Measurements from ENCODE around the gene PRKG2. TPM values are rescaled to one million over a fixed set of nuclear protein-coding genes. Genes with fewer than 3 reads are reported as not detected.

PRKG2 gene
- polyA plus RNA-seq, 3 donors, result 1.7 to 2.5 (median 1.9) TPM

DNA sequence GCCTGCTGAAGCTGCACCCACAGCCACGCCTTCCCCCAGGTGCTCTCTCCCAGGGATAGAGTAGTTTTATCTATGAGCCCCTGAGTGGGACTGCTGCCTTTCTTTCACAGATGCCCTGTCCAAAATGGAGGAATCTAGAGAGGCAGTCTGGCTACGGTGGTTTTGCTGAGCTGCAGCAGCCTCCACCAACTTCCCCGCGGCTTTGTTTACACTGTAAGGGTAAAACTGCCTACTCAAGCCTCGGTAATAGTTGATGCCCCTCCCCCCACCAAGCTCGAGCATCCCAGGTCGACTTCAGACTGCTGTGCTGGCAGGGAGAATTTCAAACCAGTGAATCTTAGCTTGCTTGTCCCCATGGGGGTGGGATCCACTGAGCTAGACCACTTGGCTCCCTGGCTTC is 84.5 kb downstream of the PRKG2 start:
- DNase-seq (ENCODE audit: extremely low read depth in 1 of 11, low read depth in 9 of 11, low spot score in 4 of 11), result no peak

DNA sequence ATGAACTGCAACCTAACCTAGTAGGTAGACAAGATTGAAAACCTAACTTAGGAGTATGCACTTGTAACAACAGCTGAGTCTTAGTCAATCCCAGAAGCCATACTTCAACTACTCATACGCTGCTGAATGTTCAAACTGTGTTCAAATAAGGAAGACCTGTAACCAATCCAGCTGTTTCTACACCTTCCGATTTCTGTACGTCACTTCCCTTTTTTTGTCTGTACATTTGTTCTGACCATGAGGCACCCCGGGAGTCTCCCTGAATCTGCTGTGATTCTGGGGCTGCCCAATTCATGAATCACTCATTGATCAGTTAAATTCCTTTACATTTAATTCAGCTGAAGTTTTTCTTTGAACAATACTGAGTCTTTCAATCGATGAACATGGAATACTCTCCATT is 95.0 kb downstream of the PRKG2 start:
- DNase-seq (ENCODE audit: extremely low read depth in 1 of 11, low read depth in 9 of 11, low spot score in 4 of 11), result no peak

DNA sequence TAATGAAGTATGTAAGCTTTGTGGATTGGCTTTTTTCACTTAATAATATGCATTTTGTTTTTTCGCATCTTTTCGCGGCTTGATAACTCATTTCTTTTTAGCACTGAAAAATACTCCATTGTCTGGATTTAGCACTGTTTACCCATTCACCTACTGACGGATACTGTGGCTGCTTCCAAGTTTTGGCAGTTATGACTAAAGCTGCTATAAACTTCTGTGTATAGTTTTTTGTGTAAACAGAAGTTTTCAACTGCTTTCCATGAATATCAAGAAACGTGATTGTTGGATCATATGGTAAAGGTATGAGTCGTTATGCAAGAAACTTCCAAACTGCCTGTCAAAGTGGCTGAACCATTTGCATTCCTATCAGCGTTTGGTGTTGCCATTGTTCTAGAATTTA is 96.9 kb downstream of the PRKG2 start:
- DNase-seq (ENCODE audit: extremely low read depth in 1 of 11, low read depth in 9 of 11, low spot score in 4 of 11), result no peak

DNA sequence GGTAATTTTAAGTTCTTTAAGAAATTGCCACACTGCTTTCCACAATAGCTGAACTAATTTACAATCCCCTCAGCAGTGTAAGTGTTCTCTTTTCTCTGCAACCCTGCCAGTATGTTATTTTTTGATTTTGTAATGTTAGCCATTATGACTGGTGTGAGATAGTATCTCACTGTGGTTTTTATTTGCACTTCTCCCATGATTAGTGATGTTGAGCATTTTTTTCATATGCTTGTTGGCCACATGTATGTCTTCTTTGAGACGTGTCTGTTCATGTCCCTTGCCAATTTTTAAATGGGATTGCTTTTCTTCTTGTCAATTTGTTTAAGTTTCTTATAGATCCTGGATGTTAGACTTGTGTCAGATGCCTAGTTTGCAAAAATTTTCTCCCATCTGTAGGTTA is 98.5 kb downstream of the PRKG2 start:
- DNase-seq (ENCODE audit: extremely low read depth in 1 of 11, low read depth in 9 of 11, low spot score in 4 of 11), result no peak

DNA sequence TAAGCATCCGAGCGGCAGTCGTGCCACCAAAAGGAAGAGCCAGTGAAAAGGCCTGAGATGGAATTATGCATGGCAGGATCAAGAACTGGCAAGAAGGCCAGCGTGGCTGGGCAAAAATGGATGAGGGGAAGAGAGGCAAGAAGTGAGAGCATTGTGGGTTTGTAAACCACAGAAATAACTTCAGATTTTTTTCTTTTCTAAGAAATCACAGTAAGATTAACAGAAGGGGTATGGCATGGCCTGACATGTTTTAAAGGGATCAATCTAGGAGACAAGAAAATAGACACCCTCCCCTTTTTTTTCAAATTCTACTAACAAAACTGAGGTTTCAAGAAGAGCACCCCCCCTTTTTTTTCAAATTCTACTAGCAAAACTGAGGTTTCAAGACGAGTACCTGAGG is 102.0 kb downstream of the PRKG2 start:
- no peak for DNase-seq (ENCODE audit: extremely low read depth in 1 of 11, low read depth in 9 of 11, low spot score in 4 of 11)

DNA sequence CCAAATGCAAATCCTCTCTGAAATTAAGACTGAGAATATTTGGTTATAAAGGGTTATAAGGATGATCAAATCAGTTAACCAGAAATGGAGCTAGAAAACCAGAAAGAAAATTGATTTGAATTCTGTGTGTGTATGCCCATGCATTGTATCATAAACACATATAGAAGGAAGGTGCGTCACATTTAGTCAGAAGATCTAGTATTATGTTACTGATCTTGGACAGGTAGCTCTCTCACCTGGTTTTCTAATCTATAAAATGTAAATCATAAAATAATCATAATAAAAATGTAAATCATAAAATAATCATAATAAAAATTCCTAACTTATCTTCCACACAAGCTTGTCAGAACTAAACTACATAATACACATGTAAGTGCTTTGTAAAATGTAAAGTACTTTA is 105.7 kb downstream of the PRKG2 start:
- DNase-seq (ENCODE audit: extremely low read depth in 1 of 11, low read depth in 9 of 11, low spot score in 4 of 11), result no peak

DNA sequence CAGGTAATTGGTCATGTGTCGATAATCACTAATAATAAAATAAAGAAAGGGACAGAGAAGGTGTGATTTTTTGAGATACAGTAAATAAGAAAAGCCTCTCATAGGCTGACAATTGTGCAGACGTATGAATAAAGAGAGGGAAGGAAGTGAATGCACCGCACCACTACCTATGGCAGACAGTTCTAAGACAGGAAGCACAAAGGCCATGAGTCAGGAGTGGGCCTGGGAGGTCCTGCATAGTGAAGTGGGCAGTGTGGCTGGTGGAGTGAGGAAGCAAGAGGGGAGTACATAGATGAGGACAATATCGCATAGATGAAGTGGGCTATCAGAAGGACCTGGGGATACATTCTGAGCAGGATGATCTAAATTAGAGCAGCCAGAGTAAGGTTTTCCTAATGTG is 108.9 kb downstream of the PRKG2 start:
- DNase-seq (ENCODE audit: extremely low read depth in 1 of 11, low read depth in 9 of 11, low spot score in 4 of 11), result no peak

DNA sequence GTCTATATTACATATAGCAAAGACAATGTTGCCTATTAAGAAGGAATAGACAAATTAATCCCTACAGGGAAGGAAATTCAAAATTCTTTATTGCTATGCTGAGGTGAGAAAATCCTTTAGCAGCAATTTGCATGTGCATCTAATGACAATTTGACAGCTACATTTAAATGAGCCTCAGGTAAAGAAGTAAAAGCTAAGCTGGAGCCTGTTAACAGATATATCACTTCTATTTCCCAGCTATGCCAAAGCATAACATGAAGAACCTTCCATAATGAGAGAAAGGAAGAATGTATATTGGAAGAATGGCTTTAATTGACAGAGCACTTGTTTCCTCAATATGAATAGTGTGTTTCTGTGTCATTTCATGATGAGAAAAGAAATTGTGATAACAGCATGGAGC is 112.9 kb downstream of the PRKG2 start:
- no peak for DNase-seq (ENCODE audit: extremely low read depth in 1 of 11, low read depth in 9 of 11, low spot score in 4 of 11)

DNA sequence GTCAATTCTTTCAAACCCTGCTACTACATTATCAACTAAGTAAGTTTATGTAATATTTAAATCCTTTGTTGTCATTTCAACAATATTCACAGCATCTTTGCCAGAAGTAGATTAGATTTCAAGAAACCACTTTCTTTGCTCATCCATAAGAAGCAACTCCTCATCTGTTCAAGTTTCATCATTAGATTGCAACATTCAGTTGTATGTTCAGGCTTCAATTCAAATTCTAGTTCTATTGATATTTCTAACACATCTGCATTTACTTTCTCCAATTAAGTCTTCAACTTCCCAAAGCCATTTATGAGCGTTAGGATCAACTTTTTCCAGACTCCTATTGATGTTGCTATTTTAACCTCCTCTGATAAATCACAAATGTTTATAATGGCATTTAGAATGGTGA is 118.5 kb downstream of the PRKG2 start:
- DNase-seq (ENCODE audit: extremely low read depth in 1 of 11, low read depth in 9 of 11, low spot score in 4 of 11), result no peak

DNA sequence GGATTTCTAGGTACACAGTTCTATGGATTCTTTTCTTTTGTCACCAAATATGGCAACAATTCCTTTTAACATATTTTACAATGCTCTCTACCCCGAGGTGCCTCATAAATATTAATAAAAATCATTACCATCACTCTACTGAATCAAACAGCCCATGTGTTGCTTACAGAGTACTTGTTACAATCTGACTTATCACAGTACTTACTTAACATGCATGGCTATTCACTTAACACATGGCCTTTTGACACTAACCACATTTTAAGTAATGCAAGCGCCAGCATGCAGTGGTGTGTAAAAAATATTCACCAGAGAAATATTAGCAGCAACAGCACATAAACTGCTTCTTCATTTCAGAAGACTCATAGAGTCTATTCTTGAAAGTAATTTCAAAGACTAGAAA is 119.6 kb downstream of the PRKG2 start:
- no peak for DNase-seq (ENCODE audit: extremely low read depth in 1 of 11, low read depth in 9 of 11, low spot score in 4 of 11)

DNA sequence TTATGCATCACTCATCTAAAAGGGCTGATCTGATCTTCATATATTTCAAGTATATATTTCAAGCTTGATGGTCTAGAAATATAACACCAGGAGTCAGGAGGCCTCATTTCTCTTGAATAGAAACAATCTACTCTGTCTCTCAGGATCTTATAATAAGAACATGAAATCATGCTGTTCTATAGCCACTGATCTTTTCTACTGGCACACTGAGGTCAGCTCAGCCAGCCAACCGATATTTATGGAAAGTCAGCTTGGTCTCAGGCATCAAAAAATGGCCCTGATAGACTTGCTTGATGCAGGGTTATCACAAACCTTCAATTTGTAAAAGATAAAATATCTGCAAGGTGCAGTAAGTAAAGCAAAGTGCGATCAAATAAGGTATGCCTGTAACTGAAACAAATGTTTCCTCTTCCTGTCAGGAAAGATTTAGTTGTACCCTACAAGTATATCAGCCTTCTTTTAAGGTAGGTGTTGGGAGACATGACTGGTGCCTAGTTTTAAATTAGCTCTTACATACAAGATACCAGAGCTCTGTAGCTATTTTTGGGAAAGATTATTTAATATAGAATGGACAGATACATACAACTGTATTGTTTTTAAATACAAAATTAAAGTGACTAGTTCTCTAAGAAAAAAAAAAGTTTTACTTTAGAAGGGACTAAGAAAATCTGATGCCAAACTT is 121.2 kb downstream of the PRKG2 start:
- no peak for DNase-seq (ENCODE audit: extremely low read depth in 1 of 11, low read depth in 9 of 11, low spot score in 4 of 11)

DNA sequence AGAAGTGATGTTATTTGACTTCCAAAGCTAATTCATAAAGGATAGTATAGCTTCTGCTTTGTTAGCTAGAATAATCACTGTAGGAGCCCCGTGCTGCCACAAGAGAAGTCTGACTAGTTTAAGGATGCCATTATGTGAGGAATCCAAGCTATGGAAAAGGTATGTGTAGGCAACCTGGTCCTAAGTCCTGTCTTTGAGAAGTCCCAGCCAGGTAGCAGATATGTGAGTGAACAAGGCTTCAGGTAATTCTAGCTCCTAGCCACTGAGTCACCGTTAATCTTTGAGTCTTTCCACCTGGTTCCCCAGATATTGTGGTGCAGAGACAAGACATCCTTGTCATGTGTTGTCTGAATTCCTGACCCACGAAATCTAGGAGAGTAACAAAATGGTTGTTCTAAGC is 129.0 kb downstream of the PRKG2 start:
- no peak for DNase-seq (ENCODE audit: extremely low read depth in 1 of 11, low read depth in 9 of 11, low spot score in 4 of 11)

DNA sequence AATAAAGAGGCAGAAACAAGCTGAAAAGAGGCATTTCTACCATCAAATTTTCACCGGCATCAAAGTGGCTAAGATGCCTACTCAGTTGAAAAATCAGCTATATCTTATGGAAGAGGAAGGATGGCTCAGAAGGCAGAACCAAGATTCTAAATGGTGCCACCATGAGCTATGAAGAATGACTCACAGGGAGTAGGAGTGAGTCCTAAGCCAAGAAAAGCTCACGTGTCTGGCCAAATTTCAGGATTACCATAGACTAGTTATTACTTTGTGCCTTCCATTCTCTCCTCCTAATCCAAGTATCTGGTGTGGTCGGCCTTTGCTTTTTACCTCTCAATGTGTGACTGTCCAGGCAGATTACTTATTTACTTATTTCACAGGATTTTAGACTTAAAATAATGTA is 129.7 kb downstream of the PRKG2 start:
- DNase-seq (ENCODE audit: extremely low read depth in 1 of 11, low read depth in 9 of 11, low spot score in 4 of 11), result no peak

DNA sequence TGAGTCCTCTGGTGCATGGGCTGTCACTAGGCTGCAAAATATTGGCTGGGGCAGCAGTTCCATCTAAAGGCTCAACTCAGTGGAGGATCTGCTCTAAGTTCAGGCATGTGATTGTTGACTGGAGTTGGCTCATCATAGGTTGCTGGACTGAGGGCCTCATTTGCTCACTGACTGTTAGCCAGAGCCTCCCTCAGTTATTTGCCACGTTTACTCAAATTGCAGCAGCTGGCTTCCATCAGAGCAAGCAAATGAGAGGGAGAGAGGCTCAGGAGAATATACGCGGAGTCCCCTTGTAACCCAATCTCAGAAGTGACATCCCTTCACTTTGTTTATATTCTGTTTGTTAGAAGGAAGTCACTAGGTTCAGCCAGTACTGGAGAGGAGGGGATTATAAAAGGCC is 130.4 kb downstream of the PRKG2 start:
- DNase-seq (ENCODE audit: extremely low read depth in 1 of 11, low read depth in 9 of 11, low spot score in 4 of 11), result peak in 10 of 11 donors; percentile 7 to 64 (median 38)

DNA sequence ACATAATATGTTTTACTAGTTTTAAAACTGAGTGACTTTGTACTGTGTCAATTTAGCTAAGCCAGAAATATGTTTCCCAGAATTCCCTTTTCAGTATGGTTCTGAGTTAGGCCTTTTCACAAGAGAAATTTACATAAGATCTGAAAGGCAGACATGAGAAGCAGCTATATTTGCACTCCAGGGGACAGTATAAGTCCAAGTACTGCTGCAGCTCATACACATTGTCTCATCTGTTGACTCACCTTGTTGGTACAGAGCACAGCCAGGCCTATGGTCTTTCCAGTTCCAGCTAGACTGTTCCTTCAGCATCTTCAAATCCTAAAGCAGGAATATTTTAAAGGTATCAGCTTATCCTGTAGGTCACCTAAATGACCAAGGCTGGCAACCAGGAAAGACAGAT is 131.0 kb downstream of the PRKG2 start:
- DNase-seq (ENCODE audit: extremely low read depth in 1 of 11, low read depth in 9 of 11, low spot score in 4 of 11), result no peak

DNA sequence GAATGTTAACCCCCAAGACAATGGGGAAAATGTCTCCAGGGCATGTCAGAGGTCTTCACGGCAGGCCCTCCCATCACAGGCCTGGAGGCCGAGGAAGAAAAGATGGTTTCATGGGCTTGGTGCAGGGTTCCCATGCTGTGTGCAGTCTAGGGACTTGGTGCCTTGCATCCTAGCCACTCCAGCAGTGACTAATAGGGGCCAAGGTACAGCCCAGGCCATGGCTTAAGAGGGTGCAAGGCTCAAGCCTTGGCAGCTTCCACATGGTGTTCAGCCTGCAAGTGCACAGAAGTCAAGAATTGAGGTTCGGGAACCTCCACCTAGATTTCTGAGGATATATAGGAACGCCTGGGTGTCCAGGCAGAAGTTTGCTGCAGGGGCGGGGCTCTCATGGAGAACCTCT is 133.9 kb downstream of the PRKG2 start:
- no peak for DNase-seq (ENCODE audit: extremely low read depth in 1 of 11, low read depth in 9 of 11, low spot score in 4 of 11)

DNA sequence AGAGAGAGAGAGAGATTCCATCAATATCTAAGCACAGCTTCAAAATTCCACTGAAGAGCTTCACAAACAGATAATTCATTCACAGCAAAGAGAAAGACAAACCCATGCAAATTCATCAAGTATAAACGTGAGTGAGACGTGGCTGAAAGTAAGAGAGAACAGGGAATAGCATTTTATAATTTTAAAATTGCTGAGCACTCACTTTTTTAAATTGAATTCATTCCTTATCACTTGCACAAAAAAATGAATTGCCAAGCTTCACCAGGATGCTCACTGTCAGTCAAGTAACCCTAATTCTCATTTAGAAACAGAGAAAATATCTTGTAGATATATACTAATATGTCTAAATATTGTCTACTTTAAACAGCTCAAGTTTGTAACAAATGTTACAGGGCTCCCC is 144.0 kb downstream of the PRKG2 start:
- DNase-seq (ENCODE audit: extremely low read depth in 1 of 11, low read depth in 9 of 11, low spot score in 4 of 11), result no peak

DNA sequence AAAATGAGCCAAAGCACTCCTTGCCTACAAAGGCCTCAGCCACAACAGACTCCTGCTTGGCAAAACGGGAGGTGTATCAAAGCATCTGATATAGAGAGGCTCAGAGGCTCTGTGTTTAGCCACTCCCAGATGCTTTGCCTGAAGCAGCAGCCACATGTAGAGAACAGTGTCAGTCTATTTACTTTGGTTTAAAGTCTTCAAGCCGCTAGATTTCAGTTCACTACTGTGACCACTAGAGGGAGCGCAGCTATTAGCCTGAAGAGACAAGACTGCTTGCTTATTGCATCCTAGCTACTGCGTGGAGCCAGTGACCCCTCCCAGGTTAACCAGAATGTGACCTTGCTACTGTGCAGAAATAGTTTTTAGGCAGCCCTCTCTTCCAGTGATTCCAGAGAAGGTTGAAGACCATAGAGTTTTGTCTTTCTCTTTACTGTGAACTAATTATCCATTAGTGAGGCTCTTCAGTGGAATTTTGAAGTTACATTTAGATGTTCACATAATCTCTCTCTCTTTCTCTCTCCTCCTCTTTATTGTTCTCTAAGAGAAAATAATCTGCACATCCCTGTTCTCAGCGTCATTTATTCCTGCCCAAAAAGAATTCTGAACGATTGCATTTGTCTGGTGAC is 145.2 kb downstream of the PRKG2 start:
- peak; percentile 67 to 91 (median 78) for DNase-seq (ENCODE audit: extremely low read depth in 1 of 11, low read depth in 9 of 11, low spot score in 4 of 11)

DNA sequence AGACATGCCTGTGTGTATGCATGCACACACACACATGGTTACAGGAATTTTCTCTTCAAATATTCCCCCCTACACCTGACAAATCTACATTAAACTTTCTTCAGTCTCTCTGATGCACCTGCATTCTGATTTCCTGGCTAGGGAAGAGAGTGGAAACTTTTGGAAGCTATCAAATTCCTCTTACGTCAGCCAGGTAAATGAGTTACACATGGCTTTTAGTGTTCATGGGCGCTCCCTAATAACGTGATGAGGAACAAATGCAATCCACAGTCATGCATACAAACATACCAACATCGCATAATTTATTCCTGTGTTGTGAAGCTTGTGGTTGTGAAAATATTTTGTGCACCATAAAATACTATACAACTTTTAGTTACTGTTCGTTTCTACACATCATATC is 149.6 kb downstream of the PRKG2 start:
- DNase-seq (ENCODE audit: extremely low read depth in 1 of 11, low read depth in 9 of 11, low spot score in 4 of 11), result no peak

DNA sequence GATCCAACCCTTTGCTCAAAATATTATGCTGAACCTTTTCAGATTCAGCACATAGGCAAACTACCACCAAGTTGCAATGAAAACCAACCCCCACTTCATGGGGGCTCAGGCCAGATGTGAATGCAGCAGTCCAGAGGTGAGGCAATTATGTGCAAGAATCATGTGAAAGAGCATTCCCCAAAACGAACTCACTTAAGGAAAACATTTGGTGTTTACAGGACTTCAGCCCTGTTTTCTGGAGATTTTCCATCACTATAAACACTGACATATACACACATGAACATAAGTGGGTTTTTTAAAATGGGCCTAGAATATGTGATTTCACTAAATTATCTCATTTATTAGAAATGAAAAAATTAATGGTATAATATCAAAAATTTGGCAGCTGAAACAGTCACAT is 153.0 kb downstream of the PRKG2 start:
- DNase-seq (ENCODE audit: extremely low read depth in 1 of 11, low read depth in 9 of 11, low spot score in 4 of 11), result no peak

DNA sequence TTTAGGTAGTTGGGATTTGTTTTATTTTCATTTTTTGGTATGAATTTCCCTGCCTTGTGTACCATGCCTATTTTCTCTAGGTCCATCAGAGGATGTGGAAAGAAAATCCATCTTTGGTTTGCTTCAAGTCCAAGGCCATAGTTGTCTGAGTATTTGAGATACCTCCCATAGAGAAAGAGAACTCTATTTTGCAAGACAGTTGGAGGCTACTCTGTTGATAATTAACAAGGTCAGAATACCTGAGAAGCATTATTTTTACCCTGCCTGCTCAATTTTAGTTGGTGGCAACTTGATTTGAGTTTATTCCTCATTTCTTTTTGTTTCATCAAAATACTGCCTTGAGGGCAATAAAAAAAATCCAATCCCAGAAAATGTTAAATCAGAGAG is 153.7 kb downstream of the PRKG2 start:
- DNase-seq (ENCODE audit: extremely low read depth in 1 of 11, low read depth in 9 of 11, low spot score in 4 of 11), result no peak
